ENCODE results near the gene CYP2E1. TPM values are rescaled to one million over a fixed set of nuclear protein-coding genes. Genes with fewer than 3 reads are reported as not detected.
"Not testable (repeated sequence)": the region's sequence is repeated elsewhere in the genome, so short reads cannot be mapped to it uniquely, and the experiment has no call there.

Gene CYP2E1
- total RNA-seq, 1 experiment from 2014 or later = 3.5 TPM

DNA sequence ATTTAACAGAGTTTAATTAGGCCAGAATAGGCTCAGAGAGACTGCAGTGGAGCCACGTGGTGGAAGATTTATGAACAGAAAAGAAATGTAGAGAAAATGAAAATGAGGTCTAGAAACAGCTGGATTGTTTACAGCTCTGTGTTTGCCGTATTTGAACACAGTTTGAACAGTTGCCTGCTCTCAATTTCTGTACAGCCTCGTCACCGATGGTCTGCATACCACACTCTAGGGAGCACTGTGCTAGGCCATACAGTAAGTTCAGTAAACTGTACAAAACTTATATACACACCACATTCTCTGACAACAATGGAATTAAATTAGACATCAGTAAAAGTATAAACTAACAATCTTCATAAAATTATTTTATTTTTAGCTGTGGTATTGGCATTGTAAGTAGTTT, 11.1 kb upstream of the CYP2E1 start:
- Mint-ChIP-seq H3K36me3 (ENCODE audit: insufficient read depth, unreplicated experiment) (no peaks in the 10 kb centered on the region), H3K27me3 (ENCODE audit: unreplicated experiment) (no peaks in the 10 kb centered on the region), H3K9me3 (ENCODE audit: low read depth, unreplicated experiment) (no peaks in the 10 kb centered on the region), H3K27ac (ENCODE audit: unreplicated experiment) (no peak overlapping the region), H3K4me3 (ENCODE audit: low read depth, unreplicated experiment) (no peak overlapping the region), H3K4me1 (ENCODE audit: low read depth, unreplicated experiment) (peaks cover 20% of the 10 kb centered on the region)
- no peak for DNase-seq
- intact Hi-C loops (cut with micrococcal nuclease; ENCODE audit: unreplicated experiment) = loop anchor here (10.0 kb wide), 1 partner anchor 81 kb away; no protein-coding TSS in a partner anchor
- BruUV-seq (replicated peaks) = no TSS peak
- TF ChIP-seq, protein P1, sequence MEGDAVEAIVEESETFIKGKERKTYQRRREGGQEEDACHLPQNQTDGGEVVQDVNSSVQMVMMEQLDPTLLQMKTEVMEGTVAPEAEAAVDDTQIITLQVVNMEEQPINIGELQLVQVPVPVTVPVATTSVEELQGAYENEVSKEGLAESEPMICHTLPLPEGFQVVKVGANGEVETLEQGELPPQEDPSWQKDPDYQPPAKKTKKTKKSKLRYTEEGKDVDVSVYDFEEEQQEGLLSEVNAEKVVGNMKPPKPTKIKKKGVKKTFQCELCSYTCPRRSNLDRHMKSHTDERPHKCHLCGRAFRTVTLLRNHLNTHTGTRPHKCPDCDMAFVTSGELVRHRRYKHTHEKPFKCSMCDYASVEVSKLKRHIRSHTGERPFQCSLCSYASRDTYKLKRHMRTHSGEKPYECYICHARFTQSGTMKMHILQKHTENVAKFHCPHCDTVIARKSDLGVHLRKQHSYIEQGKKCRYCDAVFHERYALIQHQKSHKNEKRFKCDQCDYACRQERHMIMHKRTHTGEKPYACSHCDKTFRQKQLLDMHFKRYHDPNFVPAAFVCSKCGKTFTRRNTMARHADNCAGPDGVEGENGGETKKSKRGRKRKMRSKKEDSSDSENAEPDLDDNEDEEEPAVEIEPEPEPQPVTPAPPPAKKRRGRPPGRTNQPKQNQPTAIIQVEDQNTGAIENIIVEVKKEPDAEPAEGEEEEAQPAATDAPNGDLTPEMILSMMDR (IDR thresholded peaks at IDR 0.05; ENCODE audit: unreplicated experiment) = no peak
- CTCF ChIA-PET = no interaction called here

DNA sequence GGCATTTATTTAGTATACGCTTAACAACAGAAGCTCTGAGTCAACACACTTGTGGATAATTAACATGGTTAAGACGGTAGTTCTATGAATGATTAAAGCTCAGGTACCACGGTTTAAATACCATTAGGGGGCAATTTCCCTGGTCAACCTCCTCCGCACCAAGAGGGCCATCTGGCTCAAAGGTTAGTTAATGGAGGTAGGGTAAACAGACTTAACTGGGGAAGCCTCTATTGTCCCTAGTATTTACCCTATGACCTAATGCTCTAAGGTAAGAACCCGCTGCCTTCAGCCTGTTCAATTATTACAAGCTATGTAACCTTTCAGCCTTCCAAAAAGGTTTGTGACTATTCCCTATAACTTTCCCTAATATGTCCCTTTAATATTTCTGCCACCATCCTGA, 8.6 kb upstream of the CYP2E1 start:
- H3K4me1 Mint-ChIP-seq (ENCODE audit: low read depth, unreplicated experiment) = peaks cover 27% of the 10 kb centered on the region
- CTCF ChIA-PET; H3K27ac Mint-ChIP-seq (ENCODE audit: unreplicated experiment); DNase-seq; H3K27me3 Mint-ChIP-seq (ENCODE audit: unreplicated experiment); H3K9me3 Mint-ChIP-seq (ENCODE audit: low read depth, unreplicated experiment); H3K4me3 Mint-ChIP-seq (ENCODE audit: low read depth, unreplicated experiment); BruUV-seq (replicated peaks): not testable (repeated sequence)
- intact Hi-C loops (cut with micrococcal nuclease; ENCODE audit: unreplicated experiment) = loop anchor here (10.0 kb wide), 1 partner anchor 84 kb away; no protein-coding TSS in a partner anchor
- peaks cover 11% of the 10 kb centered on the region for H3K36me3 Mint-ChIP-seq (ENCODE audit: insufficient read depth, unreplicated experiment)

DNA sequence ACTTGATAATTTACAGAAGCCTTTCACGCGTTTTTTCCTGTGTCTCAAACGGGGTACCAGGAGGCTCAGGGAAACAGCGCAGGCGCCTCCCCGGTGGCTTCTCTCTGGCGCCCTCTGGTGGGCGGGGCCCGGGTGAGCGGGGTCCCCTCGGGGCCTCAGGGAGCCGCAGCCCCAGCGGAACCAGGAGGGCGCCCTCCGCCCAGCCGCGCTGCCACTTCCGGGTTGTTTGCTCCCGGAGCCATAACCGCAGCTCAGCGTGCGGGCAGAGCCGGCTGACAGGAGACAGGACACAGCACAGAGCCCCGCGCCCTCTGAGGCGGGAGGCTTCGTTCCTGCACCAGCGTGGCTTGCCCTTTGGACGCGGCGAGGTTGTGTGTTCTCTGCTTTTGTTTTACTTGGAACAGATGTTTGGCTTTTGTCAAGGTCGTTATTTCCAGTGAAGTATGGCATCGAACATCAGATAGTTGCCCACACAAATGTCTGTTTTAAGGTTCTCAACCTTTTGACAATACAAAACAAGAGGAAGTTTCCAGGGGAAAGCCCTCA, 6.9 kb upstream of the CYP2E1 start:
- peak; percentile 94 for DNase-seq
- BruUV-seq (replicated peaks) = no TSS peak
- TF ChIP-seq, protein P1 (IDR thresholded peaks at IDR 0.05; ENCODE audit: unreplicated experiment) = peak; percentile 89
- Mint-ChIP-seq H3K27me3 (ENCODE audit: unreplicated experiment) (no peaks in the 10 kb centered on the region), H3K27ac (ENCODE audit: unreplicated experiment) (peak overlapping the region; percentile 60), H3K4me3 (ENCODE audit: low read depth, unreplicated experiment) (peak overlapping the region; percentile 56), H3K36me3 (ENCODE audit: insufficient read depth, unreplicated experiment) (peaks cover 15% of the 10 kb centered on the region), H3K4me1 (ENCODE audit: low read depth, unreplicated experiment) (peaks cover 26% of the 10 kb centered on the region), H3K9me3 (ENCODE audit: low read depth, unreplicated experiment) (no peaks in the 10 kb centered on the region)
- intact Hi-C loops (cut with micrococcal nuclease; ENCODE audit: unreplicated experiment) = no loop called here
- CTCF ChIA-PET = no interaction called here

DNA sequence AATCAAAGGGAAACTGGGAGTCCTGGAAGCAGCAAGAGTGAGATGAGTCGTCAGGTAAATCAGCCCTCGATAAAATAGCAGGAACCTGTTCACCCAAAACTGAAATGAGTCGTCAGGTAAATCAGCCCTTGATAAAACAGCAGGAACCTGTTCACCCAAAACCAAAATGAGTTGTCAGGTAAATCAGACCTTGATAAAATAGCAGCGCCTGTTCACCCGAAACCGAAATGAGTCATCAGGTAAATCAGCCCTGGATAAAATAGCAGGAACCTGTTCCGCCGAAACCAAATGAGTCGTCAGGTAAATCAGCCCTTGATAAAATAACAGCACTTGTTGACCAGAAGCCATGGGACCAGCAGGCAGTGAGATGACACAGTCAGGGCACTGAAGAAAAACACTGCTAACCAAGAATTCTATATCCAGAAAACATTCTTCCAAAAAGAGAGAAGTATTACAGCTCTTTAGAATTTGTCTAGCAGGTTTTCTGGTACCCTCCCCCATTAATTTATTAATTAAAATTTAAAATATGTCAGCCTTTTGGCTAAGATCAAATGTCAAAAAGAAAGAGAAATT, 3.4 kb upstream of the CYP2E1 start:
- CTCF ChIA-PET = no interaction called here
- H3K4me3 Mint-ChIP-seq (ENCODE audit: low read depth, unreplicated experiment) = peak overlapping the region; percentile 65
- TF ChIP-seq, protein P1 (IDR thresholded peaks at IDR 0.05; ENCODE audit: unreplicated experiment) = no peak
- peaks cover 21% of the 10 kb centered on the region for H3K36me3 Mint-ChIP-seq (ENCODE audit: insufficient read depth, unreplicated experiment)
- no peaks in the 10 kb centered on the region for H3K27me3 Mint-ChIP-seq (ENCODE audit: unreplicated experiment)
- H3K4me1 Mint-ChIP-seq (ENCODE audit: low read depth, unreplicated experiment) = peaks cover 26% of the 10 kb centered on the region
- peak overlapping the region; percentile 95 for H3K27ac Mint-ChIP-seq (ENCODE audit: unreplicated experiment)
- H3K9me3 Mint-ChIP-seq (ENCODE audit: low read depth, unreplicated experiment) = no peaks in the 10 kb centered on the region
- no TSS peak for BruUV-seq (replicated peaks)
- intact Hi-C loops (cut with micrococcal nuclease; ENCODE audit: unreplicated experiment) = no loop called here
- peak; percentile 58 for DNase-seq

GRCh38 chr10:133525444-133525843, 1.7 kb upstream of the CYP2E1 start:
- intact Hi-C loops (cut with micrococcal nuclease; ENCODE audit: unreplicated experiment) = no loop called here
- Mint-ChIP-seq H3K27me3 (ENCODE audit: unreplicated experiment) (no peaks in the 10 kb centered on the region), H3K4me3 (ENCODE audit: low read depth, unreplicated experiment) (no peak overlapping the region), H3K36me3 (ENCODE audit: insufficient read depth, unreplicated experiment) (peaks cover 26% of the 10 kb centered on the region), H3K27ac (ENCODE audit: unreplicated experiment) (no peak overlapping the region), H3K9me3 (ENCODE audit: low read depth, unreplicated experiment) (no peaks in the 10 kb centered on the region), H3K4me1 (ENCODE audit: low read depth, unreplicated experiment) (peaks cover 17% of the 10 kb centered on the region)
- DNase-seq = no peak
- TF ChIP-seq, protein P1 (IDR thresholded peaks at IDR 0.05; ENCODE audit: unreplicated experiment) = no peak
- CTCF ChIA-PET = no interaction called here
- BruUV-seq (replicated peaks) = no TSS peak
